Natural killer cell (primary cell): Measurements from ENCODE around the gene SPRR1A. TPM values are rescaled to one million over a fixed set of nuclear protein-coding genes. Genes with fewer than 3 reads are reported as not detected.

Experiments used
- ATAC-seq, 3 donors: fragments of 150-1000 bp in 2 of 3; fragments of 200-7000 bp in 1 of 3; cut with Tn5 transposase; 1 replicate in 1 of 3; 2 replicates in 2 of 3; pipeline ENCODE4 v1.10.0; 2021; ENCODE audit warnings: mild to moderate bottlenecking in 2 of 3, moderate library complexity in 2 of 3
- DNase-seq, 2 donors: peaks; one replicate each; pipeline versions ENCODE4 v3.0.0 to v3.0.0-alpha.2; 2013 to 2021; ENCODE audit warnings: mixed read lengths in 1 of 2
- H3K27ac ChIP-seq: one replicate; pipeline ENCODE4 v1.5.1; 2013; ENCODE audit warnings: mild to moderate bottlenecking, low read length
- H3K27me3 ChIP-seq: one replicate; pipeline ENCODE4 v1.6.1; 2013; ENCODE audit warnings: low read length; ENCODE audit not compliant: control insufficient read depth, insufficient read depth
- H3K36me3 ChIP-seq: one replicate; pipeline ENCODE4 v1.6.1; 2013; ENCODE audit warnings: low read length; ENCODE audit not compliant: control insufficient read depth, insufficient read depth
- H3K4me1 ChIP-seq: one replicate; pipeline ENCODE4 v1.6.1; 2013; ENCODE audit warnings: low read length; ENCODE audit not compliant: control insufficient read depth, insufficient read depth
- H3K4me3 ChIP-seq: one replicate; pipeline ENCODE4 v1.5.1; 2013; ENCODE audit warnings: low read length
- H3K9me3 ChIP-seq: one replicate; pipeline ENCODE4 v1.6.1; 2013; ENCODE audit warnings: low read length; ENCODE audit not compliant: control insufficient read depth, insufficient read depth
- H3K27ac Mint-ChIP-seq, 2 donors: one replicate each; pipeline ENCODE4 v1.8.0; 2022; ENCODE audit warnings: mild to moderate bottlenecking in 2 of 2, mixed read lengths in 2 of 2, moderate library complexity in 1 of 2
- H3K27me3 Mint-ChIP-seq, 2 donors: one replicate each; pipeline ENCODE4 v1.8.0; 2022; ENCODE audit warnings: low read depth in 2 of 2, mixed read lengths in 2 of 2
- H3K36me3 Mint-ChIP-seq: one replicate; pipeline ENCODE4 v1.8.0; 2022; ENCODE audit warnings: mixed read lengths
- H3K4me1 Mint-ChIP-seq, 2 donors: one replicate each; pipeline ENCODE4 v1.8.0; 2022; ENCODE audit warnings: mixed read lengths in 2 of 2
- H3K4me3 Mint-ChIP-seq: one replicate; pipeline ENCODE4 v1.8.0; 2022; ENCODE audit warnings: mild to moderate bottlenecking, moderate library complexity, mixed read lengths
- H3K9me3 Mint-ChIP-seq, 2 donors: one replicate each; pipeline ENCODE4 v1.8.0; 2022; ENCODE audit warnings: mixed read lengths in 2 of 2
- CTCF ChIP-seq: fragments of 200-600 bp; IDR thresholded peaks from one replicate; pipeline ENCODE4 v1.8.0; 2022; ENCODE audit warnings: antibody characterized with exemption
- WGBS: methylation state at CpG from one replicate; pipeline ENCODE4 v1.1.7; 2013; ENCODE audit warnings: missing lambda C conversion rate; ENCODE audit not compliant: insufficient coverage; 5-methylcytosine and 5-hydroxymethylcytosine counted together
- intact Hi-C: fragments of 100-400 bp; cut with micrococcal nuclease; formaldehyde crosslinking; loops from one replicate; pipeline ENCODE4 v1.14.2; 2022
- total RNA-seq, 4 donors: library from RNA; stranded (reverse); fragments of 120-200 nt in 1 of 4; gene quantifications; one replicate each; pipeline versions ENCODE4 v1.2.3 to v1.2.4, GENCODE V29; 2013 to 2022

SPRR1A gene
- total RNA-seq, 3 donors from 2014 or later (not counting 1 experiment from before 2014, with no cell fraction given), result not detected

- no peak for TF ChIP-seq CTCF
- Mint-ChIP-seq H3K4me3 (no peak overlapping the region), H3K27ac (no peak overlapping the region), H3K27me3 (peaks cover 4 to 7% of the 10 kb centered on the region in 2 donors), H3K36me3 (no peaks in the 10 kb centered on the region), H3K4me1 (no peaks in the 10 kb centered on the region), H3K9me3 (no peaks in the 10 kb centered on the region)
- H3K4me1 ChIP-seq, result no peaks in the 10 kb centered on the region
- 85% methylated on average over 4 of the region's 6 CpGs for WGBS
- H3K27ac ChIP-seq, result no peak overlapping the region
- no peak overlapping the region for H3K4me3 ChIP-seq
- no peaks in the 10 kb centered on the region for H3K9me3 ChIP-seq
- no peaks in the 10 kb centered on the region for H3K36me3 ChIP-seq
- ATAC-seq (no peak), DNase-seq (no peak)
- intact Hi-C loops, result no loop called here
- H3K27me3 ChIP-seq, result no peaks in the 10 kb centered on the region
Observed at GRCh38 chr1:152954436-152954835, 29.4 kb upstream of the SPRR1A start.

- H3K27ac Mint-ChIP-seq, result no peak overlapping the region
- H3K27me3 Mint-ChIP-seq, result peaks cover 7% of the 10 kb centered on the region in 2 donors
- DNase-seq (no peak), ATAC-seq (no peak)
- 98% methylated on average over 3 of the region's 3 CpGs for WGBS
- TF ChIP-seq CTCF, result no peak
- no peaks in the 10 kb centered on the region for H3K4me1 Mint-ChIP-seq
- intact Hi-C loops, result no loop called here
- Histone ChIP-seq H3K27me3 (no peaks in the 10 kb centered on the region), H3K4me1 (no peaks in the 10 kb centered on the region), H3K9me3 (no peaks in the 10 kb centered on the region), H3K36me3 (no peaks in the 10 kb centered on the region), H3K27ac (no peak overlapping the region), H3K4me3 (no peak overlapping the region)
- H3K9me3 Mint-ChIP-seq, result no peaks in the 10 kb centered on the region
- H3K36me3 Mint-ChIP-seq, result no peaks in the 10 kb centered on the region
- no peak overlapping the region for H3K4me3 Mint-ChIP-seq
Observed at GRCh38 chr1:152957561-152957960, 26.3 kb upstream of the SPRR1A start.

- Mint-ChIP-seq H3K9me3 (no peaks in the 10 kb centered on the region), H3K4me1 (no peaks in the 10 kb centered on the region), H3K27ac (no peak overlapping the region), H3K27me3 (peaks cover 4 to 7% of the 10 kb centered on the region in 2 donors), H3K4me3 (no peak overlapping the region), H3K36me3 (no peaks in the 10 kb centered on the region)
- WGBS, result 79% methylated on average over 1 of the region's 3 CpGs
- DNase-seq (no peak), ATAC-seq (no peak)
- Histone ChIP-seq H3K9me3 (no peaks in the 10 kb centered on the region), H3K4me1 (no peaks in the 10 kb centered on the region), H3K4me3 (no peak overlapping the region), H3K27me3 (no peaks in the 10 kb centered on the region), H3K27ac (no peak overlapping the region), H3K36me3 (no peaks in the 10 kb centered on the region)
- no peak for TF ChIP-seq CTCF
- intact Hi-C loops, result no loop called here
Observed at GRCh38 chr1:152959273-152959672, 24.6 kb upstream of the SPRR1A start.

GRCh38 chr1:152959801-152960451 is 24.0 kb upstream of the SPRR1A start:
- TF ChIP-seq CTCF, result no peak
- Mint-ChIP-seq H3K27me3 (peaks cover 4 to 10% of the 10 kb centered on the region in 2 donors), H3K9me3 (no peaks in the 10 kb centered on the region), H3K4me3 (no peak overlapping the region), H3K4me1 (no peaks in the 10 kb centered on the region), H3K36me3 (no peaks in the 10 kb centered on the region), H3K27ac (no peak overlapping the region)
- H3K27me3 ChIP-seq, result no peaks in the 10 kb centered on the region
- no peak for DNase-seq
- no peaks in the 10 kb centered on the region for H3K4me1 ChIP-seq
- intact Hi-C loops, result no loop called here
- WGBS, result 91% methylated on average over 10 of the region's 10 CpGs
- no peak overlapping the region for H3K27ac ChIP-seq
- no peak overlapping the region for H3K4me3 ChIP-seq
- no peaks in the 10 kb centered on the region for H3K36me3 ChIP-seq
- no peak for ATAC-seq
- no peaks in the 10 kb centered on the region for H3K9me3 ChIP-seq
